Panc1 (cell line): ENCODE measurements around the gene ABCD4.

Experiments
- POLR2AphosphoS5 ChIP-seq: IDR thresholded peaks from 2 replicates; pipeline ENCODE4 v1.6.1; 2012; ENCODE audit warnings: mild to moderate bottlenecking, low read depth, low read length, moderate library complexity
- SIN3A ChIP-seq: IDR thresholded peaks from 2 replicates; pipeline ENCODE4 v1.6.1; 2012; ENCODE audit warnings: low read depth, mild to moderate bottlenecking, low read length, moderate library complexity, borderline replicate concordance; ENCODE audit not compliant: insufficient read depth
- TCF7L2 ChIP-seq: IDR thresholded peaks from 2 replicates; pipeline ENCODE4 v1.6.1; 2011; ENCODE audit warnings: mild to moderate bottlenecking, low read depth, low read length, inconsistent platforms
- TF ChIP-seq, protein P1 (sequence below): fragments of 450-650 bp; IDR thresholded peaks from 2 replicates; pipeline ENCODE4 v1.5.1; 2017; ENCODE audit warnings: mild to moderate bottlenecking
- TF ChIP-seq, protein P2 (sequence below), 2 experiments: IDR thresholded peaks; 2 replicates each; pipeline ENCODE4 v1.6.1; 2011 to 2012; ENCODE audit warnings: low read depth in 2 of 2, control low read depth in 1 of 2, low read length in 1 of 2, mild to moderate bottlenecking in 1 of 2, moderate library complexity in 1 of 2; ENCODE audit not compliant: insufficient read depth in 1 of 2

DNA sequence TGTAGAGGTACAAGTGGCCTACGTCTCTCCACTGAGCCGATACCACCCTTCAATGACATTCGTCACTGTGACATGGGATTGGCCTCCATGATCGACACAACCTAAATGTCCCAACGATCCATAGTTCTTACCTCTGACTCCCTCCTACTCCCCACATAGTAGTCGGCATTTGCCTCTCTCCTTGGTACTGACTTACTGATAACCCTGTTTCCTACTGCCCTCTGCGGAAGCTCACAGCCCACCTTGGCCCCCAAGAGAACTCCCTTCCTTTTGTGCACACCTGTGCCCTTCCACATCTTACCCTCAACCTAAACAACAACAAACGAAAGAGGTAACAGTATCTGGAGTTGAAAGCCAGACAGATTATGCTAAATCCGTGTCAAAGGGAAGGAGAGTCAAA lies 39.6 kb downstream of the ABCD4 start:
- TF ChIP-seq, protein P1, sequence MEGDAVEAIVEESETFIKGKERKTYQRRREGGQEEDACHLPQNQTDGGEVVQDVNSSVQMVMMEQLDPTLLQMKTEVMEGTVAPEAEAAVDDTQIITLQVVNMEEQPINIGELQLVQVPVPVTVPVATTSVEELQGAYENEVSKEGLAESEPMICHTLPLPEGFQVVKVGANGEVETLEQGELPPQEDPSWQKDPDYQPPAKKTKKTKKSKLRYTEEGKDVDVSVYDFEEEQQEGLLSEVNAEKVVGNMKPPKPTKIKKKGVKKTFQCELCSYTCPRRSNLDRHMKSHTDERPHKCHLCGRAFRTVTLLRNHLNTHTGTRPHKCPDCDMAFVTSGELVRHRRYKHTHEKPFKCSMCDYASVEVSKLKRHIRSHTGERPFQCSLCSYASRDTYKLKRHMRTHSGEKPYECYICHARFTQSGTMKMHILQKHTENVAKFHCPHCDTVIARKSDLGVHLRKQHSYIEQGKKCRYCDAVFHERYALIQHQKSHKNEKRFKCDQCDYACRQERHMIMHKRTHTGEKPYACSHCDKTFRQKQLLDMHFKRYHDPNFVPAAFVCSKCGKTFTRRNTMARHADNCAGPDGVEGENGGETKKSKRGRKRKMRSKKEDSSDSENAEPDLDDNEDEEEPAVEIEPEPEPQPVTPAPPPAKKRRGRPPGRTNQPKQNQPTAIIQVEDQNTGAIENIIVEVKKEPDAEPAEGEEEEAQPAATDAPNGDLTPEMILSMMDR = no peak
- no peak for TF ChIP-seq POLR2AphosphoS5
- no peak for TF ChIP-seq TCF7L2
- TF ChIP-seq, protein P2, sequence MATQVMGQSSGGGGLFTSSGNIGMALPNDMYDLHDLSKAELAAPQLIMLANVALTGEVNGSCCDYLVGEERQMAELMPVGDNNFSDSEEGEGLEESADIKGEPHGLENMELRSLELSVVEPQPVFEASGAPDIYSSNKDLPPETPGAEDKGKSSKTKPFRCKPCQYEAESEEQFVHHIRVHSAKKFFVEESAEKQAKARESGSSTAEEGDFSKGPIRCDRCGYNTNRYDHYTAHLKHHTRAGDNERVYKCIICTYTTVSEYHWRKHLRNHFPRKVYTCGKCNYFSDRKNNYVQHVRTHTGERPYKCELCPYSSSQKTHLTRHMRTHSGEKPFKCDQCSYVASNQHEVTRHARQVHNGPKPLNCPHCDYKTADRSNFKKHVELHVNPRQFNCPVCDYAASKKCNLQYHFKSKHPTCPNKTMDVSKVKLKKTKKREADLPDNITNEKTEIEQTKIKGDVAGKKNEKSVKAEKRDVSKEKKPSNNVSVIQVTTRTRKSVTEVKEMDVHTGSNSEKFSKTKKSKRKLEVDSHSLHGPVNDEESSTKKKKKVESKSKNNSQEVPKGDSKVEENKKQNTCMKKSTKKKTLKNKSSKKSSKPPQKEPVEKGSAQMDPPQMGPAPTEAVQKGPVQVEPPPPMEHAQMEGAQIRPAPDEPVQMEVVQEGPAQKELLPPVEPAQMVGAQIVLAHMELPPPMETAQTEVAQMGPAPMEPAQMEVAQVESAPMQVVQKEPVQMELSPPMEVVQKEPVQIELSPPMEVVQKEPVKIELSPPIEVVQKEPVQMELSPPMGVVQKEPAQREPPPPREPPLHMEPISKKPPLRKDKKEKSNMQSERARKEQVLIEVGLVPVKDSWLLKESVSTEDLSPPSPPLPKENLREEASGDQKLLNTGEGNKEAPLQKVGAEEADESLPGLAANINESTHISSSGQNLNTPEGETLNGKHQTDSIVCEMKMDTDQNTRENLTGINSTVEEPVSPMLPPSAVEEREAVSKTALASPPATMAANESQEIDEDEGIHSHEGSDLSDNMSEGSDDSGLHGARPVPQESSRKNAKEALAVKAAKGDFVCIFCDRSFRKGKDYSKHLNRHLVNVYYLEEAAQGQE (IDR thresholded peaks at IDR 0.05; ENCODE audit: insufficient read depth in 1 of 2, low read depth in 2 of 2, low read length in 1 of 2) = peak; percentile 48 to 60; a peak in 2 of 4 replicates
- no peak for TF ChIP-seq SIN3A
